ENCODE data around the gene MOV10. TPM values are rescaled to one million over a fixed set of nuclear protein-coding genes. Genes with fewer than 3 reads are reported as not detected.

MOV10 gene
- total and polyA plus RNA-seq, 9 of the 15 experiments (the other 6 are each of a cell fraction or from before 2014, with no cell fraction given) = 16.7 to 105 (median 49.5) TPM

DNA sequence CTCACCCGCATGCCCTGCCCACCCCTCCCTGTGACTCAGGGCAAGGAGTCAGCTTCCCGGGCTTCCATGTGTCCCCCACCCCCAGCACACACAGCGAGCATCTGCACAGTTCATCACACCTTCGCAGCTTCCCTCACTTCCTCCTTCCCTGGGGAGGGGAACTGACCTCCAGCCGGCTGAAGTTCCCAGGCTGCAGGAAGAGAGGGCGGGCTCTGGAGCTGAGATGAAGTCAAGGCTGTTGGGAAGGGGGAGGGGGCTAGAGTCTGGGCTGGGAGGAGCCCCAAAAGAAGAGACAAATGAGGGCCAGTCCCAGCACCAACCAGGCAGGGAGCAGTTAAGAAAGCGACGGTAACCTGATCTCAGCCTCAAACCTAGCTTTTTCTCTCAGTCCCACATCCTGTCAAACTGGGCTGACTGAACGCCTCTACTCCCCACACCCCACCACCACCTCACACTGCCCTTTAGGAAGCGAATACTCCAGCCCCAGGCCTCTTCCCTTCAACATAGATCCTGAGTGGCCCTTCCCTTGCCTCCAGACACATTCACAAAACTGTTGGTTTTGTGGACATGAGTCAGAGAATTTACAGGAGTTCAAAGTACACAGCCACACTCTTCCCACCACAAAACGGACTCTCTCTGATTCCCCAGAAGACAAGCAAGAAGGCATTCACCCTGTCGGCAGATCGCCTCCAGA, 30.6 kb downstream of the MOV10 start (continued):
- no peak for TF ChIP-seq MTA2 (IDR thresholded peaks at IDR 0.05; ENCODE audit: low read depth)
- TF ChIP-seq, protein P1, sequence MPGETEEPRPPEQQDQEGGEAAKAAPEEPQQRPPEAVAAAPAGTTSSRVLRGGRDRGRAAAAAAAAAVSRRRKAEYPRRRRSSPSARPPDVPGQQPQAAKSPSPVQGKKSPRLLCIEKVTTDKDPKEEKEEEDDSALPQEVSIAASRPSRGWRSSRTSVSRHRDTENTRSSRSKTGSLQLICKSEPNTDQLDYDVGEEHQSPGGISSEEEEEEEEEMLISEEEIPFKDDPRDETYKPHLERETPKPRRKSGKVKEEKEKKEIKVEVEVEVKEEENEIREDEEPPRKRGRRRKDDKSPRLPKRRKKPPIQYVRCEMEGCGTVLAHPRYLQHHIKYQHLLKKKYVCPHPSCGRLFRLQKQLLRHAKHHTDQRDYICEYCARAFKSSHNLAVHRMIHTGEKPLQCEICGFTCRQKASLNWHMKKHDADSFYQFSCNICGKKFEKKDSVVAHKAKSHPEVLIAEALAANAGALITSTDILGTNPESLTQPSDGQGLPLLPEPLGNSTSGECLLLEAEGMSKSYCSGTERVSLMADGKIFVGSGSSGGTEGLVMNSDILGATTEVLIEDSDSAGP (CRISPR knock-in tag; IDR thresholded peaks at IDR 0.05) = no peak
- no peak for TF ChIP-seq BRCA1 (IDR thresholded peaks at IDR 0.05)
- TF ChIP-seq BRCA1 (CRISPR knock-in tag; IDR thresholded peaks at IDR 0.05) = no peak
- no peak for TF ChIP-seq ZSCAN32 (CRISPR knock-in tag; IDR thresholded peaks at IDR 0.05)
- no peak for TF ChIP-seq FUS (optimal IDR thresholded peaks at IDR 0.05; ENCODE audit: low read depth, low read length)
- 0 out of 2 replicates have a peak, but pooled peaks have one; percentile 72 for TF ChIP-seq CBX1 (IDR thresholded peaks at IDR 0.05; ENCODE audit: low read depth)
- TF ChIP-seq ZNF12 (CRISPR knock-in tag; IDR thresholded peaks at IDR 0.05) = no peak
- TF ChIP-seq, protein P2, sequence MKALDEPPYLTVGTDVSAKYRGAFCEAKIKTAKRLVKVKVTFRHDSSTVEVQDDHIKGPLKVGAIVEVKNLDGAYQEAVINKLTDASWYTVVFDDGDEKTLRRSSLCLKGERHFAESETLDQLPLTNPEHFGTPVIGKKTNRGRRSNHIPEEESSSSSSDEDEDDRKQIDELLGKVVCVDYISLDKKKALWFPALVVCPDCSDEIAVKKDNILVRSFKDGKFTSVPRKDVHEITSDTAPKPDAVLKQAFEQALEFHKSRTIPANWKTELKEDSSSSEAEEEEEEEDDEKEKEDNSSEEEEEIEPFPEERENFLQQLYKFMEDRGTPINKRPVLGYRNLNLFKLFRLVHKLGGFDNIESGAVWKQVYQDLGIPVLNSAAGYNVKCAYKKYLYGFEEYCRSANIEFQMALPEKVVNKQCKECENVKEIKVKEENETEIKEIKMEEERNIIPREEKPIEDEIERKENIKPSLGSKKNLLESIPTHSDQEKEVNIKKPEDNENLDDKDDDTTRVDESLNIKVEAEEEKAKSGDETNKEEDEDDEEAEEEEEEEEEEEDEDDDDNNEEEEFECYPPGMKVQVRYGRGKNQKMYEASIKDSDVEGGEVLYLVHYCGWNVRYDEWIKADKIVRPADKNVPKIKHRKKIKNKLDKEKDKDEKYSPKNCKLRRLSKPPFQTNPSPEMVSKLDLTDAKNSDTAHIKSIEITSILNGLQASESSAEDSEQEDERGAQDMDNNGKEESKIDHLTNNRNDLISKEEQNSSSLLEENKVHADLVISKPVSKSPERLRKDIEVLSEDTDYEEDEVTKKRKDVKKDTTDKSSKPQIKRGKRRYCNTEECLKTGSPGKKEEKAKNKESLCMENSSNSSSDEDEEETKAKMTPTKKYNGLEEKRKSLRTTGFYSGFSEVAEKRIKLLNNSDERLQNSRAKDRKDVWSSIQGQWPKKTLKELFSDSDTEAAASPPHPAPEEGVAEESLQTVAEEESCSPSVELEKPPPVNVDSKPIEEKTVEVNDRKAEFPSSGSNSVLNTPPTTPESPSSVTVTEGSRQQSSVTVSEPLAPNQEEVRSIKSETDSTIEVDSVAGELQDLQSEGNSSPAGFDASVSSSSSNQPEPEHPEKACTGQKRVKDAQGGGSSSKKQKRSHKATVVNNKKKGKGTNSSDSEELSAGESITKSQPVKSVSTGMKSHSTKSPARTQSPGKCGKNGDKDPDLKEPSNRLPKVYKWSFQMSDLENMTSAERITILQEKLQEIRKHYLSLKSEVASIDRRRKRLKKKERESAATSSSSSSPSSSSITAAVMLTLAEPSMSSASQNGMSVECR (CRISPR knock-in tag; IDR thresholded peaks at IDR 0.05) = no peak; the same call in 1 of the 2 replicates
- peak; percentile 9; the same call in 1 of the 2 replicates for TF ChIP-seq SMAD4 (CRISPR knock-in tag; conservative IDR thresholded peaks at IDR 0.05)
- no peak; the same call in 1 of the 2 replicates for TF ChIP-seq ELF4 (CRISPR knock-in tag; IDR thresholded peaks at IDR 0.05)
- no peak for TF ChIP-seq ZNF780A (CRISPR knock-in tag; IDR thresholded peaks at IDR 0.05)
- TF ChIP-seq FOXK2 (conservative IDR thresholded peaks at IDR 0.05 in 1 of 2, IDR thresholded peaks at IDR 0.05 in 1 of 2; ENCODE audit: low read depth in 2 of 2) = peak in 1 of 2 experiments; percentile 18; a peak in 3 of 4 replicates
- TF ChIP-seq, protein P3, sequence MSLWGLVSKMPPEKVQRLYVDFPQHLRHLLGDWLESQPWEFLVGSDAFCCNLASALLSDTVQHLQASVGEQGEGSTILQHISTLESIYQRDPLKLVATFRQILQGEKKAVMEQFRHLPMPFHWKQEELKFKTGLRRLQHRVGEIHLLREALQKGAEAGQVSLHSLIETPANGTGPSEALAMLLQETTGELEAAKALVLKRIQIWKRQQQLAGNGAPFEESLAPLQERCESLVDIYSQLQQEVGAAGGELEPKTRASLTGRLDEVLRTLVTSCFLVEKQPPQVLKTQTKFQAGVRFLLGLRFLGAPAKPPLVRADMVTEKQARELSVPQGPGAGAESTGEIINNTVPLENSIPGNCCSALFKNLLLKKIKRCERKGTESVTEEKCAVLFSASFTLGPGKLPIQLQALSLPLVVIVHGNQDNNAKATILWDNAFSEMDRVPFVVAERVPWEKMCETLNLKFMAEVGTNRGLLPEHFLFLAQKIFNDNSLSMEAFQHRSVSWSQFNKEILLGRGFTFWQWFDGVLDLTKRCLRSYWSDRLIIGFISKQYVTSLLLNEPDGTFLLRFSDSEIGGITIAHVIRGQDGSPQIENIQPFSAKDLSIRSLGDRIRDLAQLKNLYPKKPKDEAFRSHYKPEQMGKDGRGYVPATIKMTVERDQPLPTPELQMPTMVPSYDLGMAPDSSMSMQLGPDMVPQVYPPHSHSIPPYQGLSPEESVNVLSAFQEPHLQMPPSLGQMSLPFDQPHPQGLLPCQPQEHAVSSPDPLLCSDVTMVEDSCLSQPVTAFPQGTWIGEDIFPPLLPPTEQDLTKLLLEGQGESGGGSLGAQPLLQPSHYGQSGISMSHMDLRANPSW (CRISPR knock-in tag; IDR thresholded peaks at IDR 0.05) = no peak
- TF ChIP-seq HDGF (IDR thresholded peaks at IDR 0.05) = peak; percentile 68
